ENCODE results near the gene TRIM72.
"Not testable (repeated sequence)": the region's sequence is repeated elsewhere in the genome, so short reads cannot be mapped to it uniquely, and the experiment has no call there.

Gene TRIM72

DNA sequence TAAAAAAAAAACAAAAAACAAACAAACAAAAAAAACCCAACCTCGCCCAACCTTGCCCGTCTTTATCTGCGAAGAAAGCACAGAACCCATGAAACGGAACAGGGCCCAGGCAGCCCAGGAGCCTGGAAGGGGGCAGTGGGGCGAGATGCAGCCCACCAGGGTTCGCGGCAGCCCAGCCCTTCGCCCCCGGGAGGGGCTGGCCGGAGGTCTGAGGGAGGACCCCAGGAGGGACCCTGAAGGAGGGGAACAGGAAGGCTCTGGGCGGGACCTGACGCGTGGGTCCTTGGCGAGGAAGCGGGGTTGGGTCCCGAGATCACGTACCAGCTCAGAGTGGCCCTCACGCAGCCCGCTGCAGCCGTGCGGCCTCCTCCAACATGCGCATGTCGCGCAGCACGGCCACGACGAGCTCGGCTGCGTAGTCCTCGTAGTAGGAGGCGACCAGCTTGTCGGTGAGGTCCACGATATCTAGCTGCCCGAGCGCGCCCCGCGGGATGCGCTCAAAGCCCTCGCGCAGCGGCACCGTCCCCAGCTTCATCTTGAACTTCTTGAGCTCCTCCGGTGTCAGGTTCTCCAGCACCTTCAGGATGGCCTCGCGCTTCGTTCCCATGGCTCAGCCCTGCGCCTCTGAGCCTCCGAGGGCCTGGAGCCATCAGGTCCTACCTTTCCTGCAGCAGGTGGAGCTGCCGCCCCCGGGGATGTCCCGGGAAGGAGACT lies 2.7 kb downstream of the TRIM72 start, which contains the start of gene PYDC1:
TSS of gene PYDC1 (minus strand) at position 714 of the 714 bp plus-strand sequence. CDS start at position 607, 107 bp downstream.
- no peak for DNase-seq

DNA sequence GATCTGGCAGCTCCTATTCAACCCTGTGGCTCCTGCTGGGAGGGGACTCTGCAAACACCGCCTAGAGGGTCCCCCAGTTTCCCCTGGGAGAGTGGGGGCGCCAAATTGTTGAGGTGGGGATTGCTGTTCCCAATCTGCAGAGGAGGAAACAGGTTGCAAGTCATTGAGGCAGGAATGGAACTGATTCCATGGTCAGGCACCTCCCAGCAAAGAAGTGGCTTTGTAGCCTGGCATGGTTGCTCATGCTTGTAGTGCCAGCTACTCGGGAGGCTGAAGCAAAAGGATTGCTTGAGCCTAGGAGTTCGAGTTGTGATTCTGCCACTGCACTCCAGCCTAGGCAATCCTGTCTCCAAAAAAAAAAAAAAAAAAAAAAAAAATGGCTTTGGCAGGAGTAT lies 3.2 kb downstream of the TRIM72 start:
- DNase-seq: no peak

DNA sequence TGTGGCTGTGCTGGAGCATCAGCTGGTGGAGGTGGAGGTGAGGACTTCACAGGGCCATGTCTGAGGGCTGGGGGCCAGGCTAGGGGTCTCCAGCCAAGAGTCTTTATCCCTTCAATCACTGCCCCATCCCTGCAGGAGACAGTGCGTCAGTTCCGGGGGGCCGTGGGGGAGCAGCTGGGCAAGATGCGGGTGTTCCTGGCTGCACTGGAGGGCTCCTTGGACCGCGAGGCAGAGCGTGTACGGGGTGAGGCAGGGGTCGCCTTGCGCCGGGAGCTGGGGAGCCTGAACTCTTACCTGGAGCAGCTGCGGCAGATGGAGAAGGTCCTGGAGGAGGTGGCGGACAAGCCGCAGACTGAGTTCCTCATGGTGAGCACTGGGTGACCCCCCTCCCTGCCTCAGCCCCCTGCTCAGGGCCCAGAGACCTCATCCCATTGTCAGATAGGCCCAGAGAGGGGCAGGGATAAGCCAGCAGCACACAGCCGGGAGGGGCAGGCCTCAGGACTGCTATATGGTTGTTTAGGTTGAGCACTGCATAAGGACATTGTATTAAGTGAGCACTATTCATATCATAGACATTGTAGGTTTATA lies 5.3 kb downstream of the TRIM72 start:
- DNase-seq: no peak

DNA sequence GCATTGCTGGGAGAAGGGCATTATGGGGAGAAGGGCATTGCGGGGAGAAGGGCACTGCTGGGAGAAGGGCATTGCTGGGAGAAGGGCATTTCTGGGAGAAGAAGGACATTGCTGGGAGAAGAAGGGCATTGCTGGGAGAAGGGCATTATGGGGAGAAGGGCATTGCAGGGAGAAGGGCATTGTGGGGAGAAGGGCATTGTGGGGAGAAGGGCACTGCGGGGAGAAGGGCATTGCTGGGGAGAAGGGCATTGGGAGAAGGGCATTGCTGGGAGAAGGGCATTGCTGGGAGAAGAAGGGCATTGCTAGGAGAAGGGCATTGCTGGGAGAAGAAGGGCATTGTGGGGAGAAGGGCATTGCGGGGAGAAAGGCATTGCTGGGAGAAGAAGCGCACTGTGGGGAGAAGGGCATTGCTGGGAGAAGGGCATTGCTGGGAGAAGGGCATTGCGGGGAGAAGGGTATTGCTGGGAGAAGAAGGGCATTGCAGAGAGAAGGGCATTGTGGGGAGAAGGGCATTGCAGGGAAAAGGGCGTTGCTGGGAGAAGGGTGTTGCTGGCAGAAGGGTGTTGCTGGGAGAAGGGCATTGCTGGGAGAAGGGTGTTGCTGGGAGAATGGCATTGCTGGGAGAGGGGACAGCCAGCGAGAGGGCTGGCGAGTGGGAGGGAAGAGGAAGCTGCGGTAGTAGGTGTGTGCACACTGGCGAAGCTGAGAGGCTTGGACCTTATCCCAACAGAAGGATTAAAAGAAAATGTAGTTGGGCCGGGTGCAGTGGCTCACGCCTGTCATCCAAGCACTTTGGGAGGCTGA lies 7.6 kb downstream of the TRIM72 start:
- DNase-seq: no peak

DNA sequence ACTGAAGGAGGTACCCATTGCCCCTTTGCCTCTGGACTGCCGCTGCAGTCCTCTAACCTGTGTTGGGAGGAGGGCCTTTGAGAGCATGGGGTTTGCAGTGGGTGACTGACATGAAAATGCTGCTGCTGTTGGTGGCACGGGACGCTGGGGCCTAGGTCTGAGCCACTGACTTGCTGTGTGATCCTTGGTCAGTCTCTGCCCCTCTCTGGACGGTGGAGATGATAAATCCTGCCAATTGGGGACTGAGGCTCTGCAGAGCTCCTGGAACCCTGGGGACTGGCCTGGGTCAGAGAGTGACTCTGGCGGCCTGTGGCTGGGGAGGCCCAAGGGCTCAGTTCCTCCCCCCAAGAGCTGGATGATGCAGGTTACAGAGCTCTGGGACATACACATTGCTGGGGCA lies 9.1 kb downstream of the TRIM72 start:
- DNase-seq: no peak

DNA sequence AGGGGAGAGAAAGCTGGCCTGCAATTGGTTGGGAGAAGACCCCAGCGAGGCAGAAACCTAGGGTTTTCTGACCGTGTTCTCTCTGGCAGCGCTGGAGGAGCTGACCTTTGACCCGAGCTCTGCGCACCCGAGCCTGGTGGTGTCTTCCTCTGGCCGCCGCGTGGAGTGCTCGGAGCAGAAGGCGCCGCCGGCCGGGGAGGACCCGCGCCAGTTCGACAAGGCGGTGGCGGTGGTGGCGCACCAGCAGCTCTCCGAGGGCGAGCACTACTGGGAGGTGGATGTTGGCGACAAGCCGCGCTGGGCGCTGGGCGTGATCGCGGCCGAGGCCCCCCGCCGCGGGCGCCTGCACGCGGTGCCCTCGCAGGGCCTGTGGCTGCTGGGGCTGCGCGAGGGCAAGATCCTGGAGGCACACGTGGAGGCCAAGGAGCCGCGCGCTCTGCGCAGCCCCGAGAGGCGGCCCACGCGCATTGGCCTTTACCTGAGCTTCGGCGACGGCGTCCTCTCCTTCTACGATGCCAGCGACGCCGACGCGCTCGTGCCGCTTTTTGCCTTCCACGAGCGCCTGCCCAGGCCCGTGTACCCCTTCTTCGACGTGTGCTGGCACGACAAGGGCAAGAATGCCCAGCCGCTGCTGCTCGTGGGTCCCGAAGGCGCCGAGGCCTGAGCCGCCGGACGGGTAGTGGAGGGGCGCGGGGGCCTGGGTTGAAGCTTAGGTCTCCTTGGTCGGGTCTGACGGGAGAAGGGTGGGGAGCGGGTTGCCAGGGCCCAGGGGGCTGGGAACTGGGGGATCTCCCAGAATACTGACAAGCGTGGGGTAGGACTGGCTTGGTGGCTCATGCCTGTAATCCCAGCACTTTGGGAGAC lies 10.4 kb downstream of the TRIM72 start:
- DNase-seq: no peak

DNA sequence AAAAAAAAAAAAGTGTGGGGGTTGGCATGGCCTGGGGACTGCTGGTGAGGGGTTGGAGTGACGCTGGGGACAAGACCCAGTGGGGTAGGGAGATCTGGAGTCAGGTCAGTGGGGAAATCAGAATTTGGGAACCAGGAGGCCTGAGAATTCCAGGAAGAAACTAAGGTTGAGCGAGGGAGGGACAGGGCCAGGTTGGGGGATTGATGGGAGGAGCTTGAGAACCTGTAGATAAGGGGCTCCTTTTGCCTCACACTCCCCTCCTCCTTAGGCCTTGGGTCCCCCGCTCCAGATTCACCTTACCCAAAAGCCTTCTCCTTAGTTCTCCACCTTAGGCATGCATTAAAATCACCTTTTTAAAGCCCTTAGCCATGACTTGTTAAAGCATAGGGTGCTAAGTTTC lies 11.3 kb downstream of the TRIM72 start:
- DNase-seq: no peak

DNA sequence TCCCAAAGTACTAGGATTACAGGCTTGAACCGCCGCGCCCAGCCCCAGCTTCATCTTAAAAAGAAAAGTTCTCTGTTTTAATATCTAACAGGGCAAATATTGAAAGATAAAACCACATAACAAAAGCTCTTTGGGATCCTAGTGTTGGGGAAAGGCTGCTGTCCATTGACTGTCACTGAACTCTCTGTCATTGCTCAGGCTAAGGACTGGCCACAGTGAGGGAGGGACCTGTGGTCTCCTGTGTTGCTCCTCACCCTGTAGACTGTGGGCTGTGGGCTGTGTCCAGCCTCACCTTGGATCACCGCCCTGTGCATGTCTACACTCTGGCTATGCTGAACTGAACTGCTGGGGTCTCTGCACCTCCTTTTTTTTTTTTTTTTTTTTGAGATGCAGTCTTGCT lies 14.3 kb downstream of the TRIM72 start:
- no peak for DNase-seq

DNA sequence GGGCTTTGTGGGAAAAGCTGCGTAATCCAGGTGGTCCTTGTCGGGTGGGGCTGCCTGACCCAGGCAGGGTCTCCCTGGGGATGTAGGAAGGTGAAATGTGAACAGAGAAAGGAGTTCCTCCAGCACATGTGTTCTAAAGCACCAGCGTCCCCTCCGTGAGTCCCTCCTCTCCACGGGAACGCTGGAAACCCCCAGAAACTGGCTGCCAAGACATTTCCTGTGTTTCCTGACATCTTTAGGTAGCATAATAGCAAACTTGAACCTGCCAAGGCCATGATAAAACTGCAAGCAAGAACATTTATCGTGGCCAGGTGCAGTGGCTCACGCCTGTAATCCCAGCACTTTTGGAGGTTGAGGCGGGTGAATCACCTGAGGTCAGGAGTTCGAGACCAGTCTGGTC lies 15.6 kb downstream of the TRIM72 start:
- DNase-seq: no peak

DNA sequence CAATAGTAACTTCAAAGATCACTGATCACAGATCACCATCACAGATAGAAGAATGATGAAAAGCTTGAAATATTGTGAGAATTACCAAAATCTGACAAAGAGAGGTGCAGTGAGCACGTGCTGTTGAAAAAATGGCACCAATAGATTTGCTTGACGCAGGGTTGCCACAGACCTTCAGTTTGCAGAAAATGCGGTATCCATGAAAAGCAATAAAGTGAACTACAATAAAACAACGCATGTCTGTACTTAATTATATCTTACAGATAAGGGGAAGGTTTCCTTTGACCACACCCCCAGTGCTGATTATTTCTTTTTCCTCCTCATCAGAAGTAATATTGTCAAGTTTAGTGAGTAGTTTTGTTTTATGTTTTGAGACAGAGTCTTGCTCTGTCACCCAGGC lies 24.1 kb downstream of the TRIM72 start:
- no peak for DNase-seq

DNA sequence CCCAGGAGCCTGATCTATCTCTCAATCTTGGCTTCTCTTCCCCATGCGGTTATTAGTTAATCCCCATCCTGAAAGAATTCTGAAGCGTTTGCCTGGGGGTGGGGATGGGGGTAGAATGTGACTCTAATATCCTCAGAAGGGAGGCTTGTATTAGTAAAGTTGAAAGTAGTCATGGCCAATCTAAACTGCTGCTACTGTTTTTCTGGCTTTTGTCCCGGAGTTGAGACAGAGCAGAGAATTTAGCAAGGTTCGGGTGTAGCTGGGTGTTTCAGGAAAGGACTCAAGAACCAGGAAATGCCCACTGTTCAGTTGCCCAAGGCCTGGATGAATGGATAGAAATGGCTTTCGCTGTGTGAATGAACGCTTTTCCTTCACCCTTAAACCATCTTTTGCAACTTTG lies 28.3 kb downstream of the TRIM72 start:
- no peak for DNase-seq

DNA sequence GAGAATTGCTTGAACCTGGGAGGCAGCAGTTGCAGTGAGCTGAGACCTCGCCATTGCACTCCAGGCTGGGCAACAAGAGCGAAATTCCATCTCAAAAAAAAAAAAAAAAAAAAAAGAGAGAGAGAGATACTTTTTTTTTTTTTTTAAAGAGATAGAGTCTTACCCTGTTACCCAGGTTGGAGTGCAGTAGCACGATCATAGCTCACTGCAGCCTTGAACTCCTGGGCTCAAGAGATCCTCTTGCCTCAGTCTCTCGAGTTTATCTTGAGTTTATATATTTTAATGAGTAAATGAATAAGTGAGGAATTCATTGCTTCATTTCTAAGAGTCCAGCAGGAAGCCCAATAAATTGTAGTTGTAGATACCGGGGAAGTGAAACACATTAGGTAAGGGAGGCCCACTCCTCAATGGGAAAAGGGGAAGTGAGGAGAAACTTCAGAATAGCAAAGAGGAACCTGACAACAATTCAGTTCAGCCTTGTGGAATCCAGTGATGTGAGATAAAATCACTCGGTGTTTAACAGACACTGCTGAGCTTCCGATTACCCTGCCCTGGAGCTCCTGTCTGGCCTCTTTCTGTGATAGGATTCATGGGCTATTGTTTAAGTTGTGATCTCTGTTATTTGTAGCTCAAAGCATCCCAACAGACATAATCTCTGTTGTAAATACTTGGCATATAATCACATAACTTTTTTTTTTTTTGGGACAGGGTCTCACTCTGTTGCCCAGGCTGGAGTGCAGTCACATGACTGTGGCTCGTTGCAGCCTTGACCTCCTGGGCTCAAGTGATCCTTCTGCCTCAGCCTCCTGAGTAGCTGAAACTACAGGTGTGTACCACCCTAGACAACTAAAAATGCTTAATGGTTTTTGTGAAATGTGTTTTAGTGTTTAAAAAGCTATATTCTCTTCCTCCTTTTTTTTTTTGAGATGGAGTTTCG lies 30.1 kb downstream of the TRIM72 start:
- no peak for DNase-seq

DNA sequence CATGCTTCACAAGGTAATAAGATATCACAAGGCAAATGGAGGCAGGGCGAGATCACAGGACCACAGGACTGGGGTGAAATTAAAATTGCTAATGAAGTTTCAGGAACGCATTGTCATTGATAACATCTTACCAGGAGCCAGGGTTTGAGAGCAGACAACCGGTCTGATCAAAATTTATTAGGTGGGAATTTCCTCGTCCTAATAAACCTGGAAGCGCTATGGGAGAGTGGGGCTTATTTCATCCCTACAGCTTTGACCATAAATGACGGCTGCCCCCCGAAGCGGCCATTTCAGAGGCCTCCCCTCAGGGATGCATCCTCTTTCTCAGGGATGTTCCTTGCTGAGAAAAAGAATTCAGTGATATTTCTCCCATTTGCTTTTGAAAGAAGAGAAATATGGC lies 31.7 kb downstream of the TRIM72 start:
- not testable (repeated sequence) for DNase-seq

DNA sequence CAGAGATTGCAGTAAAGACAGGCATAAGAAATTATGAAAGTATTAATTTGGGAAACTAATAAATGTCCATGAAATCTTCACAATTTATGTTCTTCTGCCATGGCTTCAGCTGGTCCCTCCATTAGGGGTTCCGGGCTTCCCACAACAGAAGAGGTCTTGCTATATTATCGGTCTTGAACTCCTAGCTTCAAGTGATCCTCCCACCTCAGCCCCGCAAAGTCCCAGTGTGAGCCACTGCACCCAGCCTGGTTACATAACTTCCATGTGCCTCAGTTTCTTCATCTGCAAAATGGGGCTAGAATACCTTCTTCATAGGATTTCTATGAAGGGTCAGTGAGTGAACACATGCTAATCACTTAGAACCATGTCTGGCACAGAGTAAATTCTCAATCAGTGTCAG lies 32.4 kb downstream of the TRIM72 start:
- no peak for DNase-seq

DNA sequence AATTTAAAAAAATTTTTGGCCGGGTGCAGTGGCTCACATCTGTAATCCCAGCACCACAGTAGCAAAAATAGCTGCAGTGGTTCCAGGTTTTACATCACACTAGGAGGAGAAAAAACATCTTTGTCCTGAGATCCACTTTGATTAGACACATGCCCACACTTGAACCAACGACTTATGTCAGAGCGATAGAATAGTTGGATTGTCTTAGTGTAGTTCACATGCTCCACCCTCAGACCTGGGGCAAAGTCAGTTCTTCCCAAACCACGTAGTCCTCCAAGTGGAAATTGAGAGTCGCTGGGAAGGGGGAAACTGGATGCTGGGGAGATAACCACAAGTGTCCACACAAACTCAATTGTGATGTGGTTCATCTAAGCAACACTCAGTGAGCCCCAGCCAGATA lies 34.4 kb downstream of the TRIM72 start:
- DNase-seq: no peak

DNA sequence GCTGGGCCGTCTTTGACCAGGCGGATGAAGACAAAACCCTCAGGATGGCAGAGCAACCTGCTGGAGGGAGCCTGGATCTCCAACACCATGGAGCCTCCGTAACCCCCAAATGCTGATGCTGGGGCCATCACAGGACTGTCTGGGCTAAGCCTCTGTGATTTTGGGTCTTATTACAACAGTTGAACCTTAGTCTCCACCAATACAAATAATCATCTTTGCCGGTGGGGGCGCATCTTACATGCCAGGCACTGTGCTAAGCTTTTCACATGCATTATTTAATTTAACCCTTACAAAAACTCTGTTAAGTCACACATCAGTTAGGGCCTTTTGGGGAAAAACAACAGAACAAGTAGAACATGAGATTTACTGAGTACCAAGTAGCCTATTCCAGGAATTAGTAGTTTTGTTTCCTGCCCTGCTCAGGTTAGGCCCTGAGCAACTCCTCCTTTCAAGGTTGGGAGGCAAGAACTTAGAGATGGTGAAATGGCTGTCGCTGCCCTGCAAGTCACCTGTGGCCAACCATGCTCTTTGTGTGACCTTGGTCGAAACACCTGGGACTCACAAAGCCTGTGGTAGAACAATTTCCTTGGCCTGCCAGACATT lies 37.0 kb downstream of the TRIM72 start:
- no peak for DNase-seq

DNA sequence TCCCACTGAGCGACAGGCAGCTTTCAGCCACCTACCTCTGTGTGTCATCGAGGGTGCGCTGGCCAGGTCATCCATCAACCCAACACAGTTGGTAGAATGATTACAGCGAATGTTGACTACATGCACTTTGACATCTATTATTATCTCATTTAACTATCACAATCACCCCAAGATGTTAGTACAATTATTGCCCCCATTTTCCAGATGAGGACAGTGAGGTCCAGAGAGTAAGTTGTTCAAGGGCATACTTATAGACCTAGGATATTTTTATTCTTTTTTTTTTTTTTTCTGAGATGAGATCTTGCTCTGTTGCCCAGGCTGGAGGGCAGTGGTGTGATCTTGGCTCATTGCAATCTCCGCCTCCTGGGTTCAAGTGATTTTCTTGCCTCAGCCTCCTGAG lies 37.5 kb downstream of the TRIM72 start:
- DNase-seq: no peak

DNA sequence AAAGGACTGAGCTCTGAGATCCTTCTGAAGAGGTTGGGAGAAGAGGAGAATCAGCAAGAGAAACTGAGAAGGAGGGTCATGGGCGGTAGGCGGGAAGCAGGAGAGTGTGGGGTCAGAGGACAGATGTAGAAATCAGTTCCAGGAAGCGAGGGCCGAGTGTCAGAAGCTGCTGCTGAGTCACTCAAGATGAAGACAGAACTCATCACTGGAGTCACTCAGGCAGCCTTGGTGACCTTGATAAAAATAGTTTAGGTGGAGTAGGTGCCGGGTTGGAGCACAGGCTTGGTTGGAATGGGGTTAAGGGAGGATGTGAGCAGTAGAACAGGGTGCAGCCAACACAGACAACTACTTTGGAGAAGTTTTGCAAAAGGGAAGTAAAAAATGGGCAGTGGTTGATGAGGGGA lies 39.7 kb downstream of the TRIM72 start:
- DNase-seq: no peak

DNA sequence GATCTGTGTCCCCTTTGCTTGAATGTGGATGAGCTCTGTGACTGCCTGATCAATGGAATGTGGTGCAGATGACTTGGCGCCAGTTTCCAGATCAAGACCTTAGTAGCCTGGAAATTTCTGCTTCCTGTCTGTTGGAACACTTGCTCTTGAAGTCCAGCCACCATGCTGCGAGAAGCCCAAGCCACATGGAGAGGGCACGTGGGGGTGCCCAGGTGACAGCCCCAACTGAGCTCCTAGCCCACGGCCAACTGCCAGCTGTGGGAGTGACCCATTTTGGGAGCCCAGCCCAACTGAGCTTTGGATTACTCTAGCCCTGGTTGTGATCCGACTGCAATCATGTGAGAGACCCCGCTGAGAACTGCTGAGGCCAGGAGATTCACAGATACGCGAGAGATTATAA lies 42.5 kb downstream of the TRIM72 start:
- no peak for DNase-seq

DNA sequence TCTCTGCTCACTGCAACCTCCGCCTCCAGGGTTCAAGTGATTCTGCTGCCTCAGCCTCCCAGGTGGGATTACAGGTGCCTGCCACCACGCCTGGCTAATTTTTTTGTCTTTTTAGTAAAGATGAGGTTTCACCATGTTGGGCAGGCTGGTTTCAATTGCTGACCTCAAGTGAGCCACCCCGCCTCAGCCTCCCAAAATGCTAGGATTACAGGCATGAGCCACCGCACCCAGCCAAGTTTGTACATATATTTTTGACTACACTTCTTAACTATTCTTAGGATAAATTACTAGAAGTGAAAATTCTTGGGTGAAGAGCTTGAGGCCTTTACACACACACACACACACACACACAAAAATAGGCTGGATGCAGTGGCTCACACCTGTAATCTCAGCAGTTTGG lies 44.4 kb downstream of the TRIM72 start:
- DNase-seq: no peak

DNA sequence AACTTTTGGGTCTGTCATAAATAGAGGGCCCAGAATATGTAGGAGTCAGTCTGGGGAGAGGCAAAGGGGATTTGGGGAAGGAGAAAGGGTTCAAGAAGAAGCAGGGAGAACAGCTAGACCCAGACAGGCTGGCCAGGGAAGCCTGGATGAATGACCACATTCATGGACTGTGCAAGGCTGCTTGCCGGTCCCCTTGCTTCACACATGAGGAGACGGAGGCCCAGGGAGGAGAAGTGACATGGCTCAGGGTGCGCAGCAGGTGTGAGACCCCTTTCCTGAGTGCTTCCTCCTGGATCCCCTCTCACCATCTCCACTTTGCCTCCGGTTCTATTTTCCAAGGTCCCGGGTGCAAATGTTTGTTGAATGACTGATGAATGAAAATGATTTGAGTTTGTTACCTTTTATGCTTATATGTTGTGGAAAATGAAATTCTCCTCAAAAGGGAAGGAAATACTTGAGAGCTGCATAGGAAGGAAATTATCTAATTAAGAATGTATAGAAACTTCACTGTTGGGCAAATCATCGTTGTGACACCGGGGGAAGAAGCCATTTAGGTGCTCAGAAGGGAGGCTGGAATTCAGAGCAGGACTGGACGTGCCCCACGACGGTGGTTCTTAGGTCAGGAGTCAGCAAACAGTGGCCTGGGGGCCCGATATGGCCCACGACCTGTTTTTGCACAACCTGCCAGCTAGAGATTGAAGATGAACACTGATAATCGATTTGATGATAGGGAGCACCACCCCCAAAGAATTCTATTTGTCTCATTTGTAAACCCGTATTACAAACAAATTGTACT lies 46.4 kb downstream of the TRIM72 start:
- DNase-seq: no peak

All from NCI-H2227 treated with DMSO at 0.1 percent for 48 hours (cell line).